ENCODE results near the gene DPH1. TPM values are rescaled to one million over a fixed set of nuclear protein-coding genes. Genes with fewer than 3 reads are reported as not detected.
"Not testable (repeated sequence)": the region's sequence is repeated elsewhere in the genome, so short reads cannot be mapped to it uniquely, and the experiment has no call there.

DPH1 gene
- total and polyA plus RNA-seq, 7 experiments from 2014 or later: 32.9 to 124 (median 85.9) TPM

GRCh38 chr17:2008332-2009126 lies 21.4 kb upstream of the DPH1 start:
- Histone ChIP-seq H3K9me3 (ENCODE audit: control insufficient read depth in 2 of 3, low read length in 3 of 3) (no peaks in the 10 kb centered on the region), H3K4me1 (ENCODE audit: control insufficient read depth in 2 of 2, insufficient read depth in 2 of 2, low read length in 2 of 2) (no peaks in the 10 kb centered on the region), H3K27ac (ENCODE audit: low read depth, low read length) (no peak overlapping the region), H3K36me3 (ENCODE audit: control insufficient read depth in 2 of 3, insufficient read depth in 3 of 3, low read length in 3 of 3) (no peaks in the 10 kb centered on the region), H3K27me3 (ENCODE audit: control insufficient read depth in 2 of 2, insufficient read depth in 2 of 2, low read length in 2 of 2) (no peaks in the 10 kb centered on the region), H3K4me3 (ENCODE audit: low read length) (no peak overlapping the region)
- DNase-seq: no peak
- intact Hi-C loops (cut with micrococcal nuclease): no loop called here
- Mint-ChIP-seq H3K4me3 (no peak overlapping the region), H3K9me3 (no peaks in the 10 kb centered on the region), H3K27ac (peak overlapping the region in 1 of 9 donors; percentile 49), H3K4me1 (peaks cover 0 to 4% (median 0%) of the 10 kb centered on the region in 7 donors), H3K27me3 (peaks cover 0 to 12% (median 5%) of the 10 kb centered on the region in 5 donors), H3K36me3 (peaks cover 0 to 3% (median 0%) of the 10 kb centered on the region in 5 donors)
- ChIA-PET POLR2A (interaction anchor here (0.6 kb wide), 1 partner anchor 185 kb away, joined by 4 read pairs; no protein-coding TSS in a partner anchor), CTCF (no interaction called here)
- no peak for ATAC-seq

- POLR2A ChIA-PET: no interaction called here
Measured at GRCh38 chr17:2009737-2010136, 20.2 kb upstream of the DPH1 start.

GRCh38 chr17:2011411-2012371 lies 18.3 kb upstream of the DPH1 start:
- DNase-seq: no peak
- Histone ChIP-seq H3K4me1 (ENCODE audit: control insufficient read depth in 2 of 2, insufficient read depth in 2 of 2, low read length in 2 of 2) (no peaks in the 10 kb centered on the region), H3K27me3 (ENCODE audit: control insufficient read depth in 2 of 2, insufficient read depth in 2 of 2, low read length in 2 of 2) (no peaks in the 10 kb centered on the region), H3K9me3 (ENCODE audit: control insufficient read depth in 2 of 3, low read length in 3 of 3) (no peaks in the 10 kb centered on the region), H3K36me3 (ENCODE audit: control insufficient read depth in 2 of 3, insufficient read depth in 3 of 3, low read length in 3 of 3) (no peaks in the 10 kb centered on the region), H3K27ac (ENCODE audit: low read depth, low read length) (no peak overlapping the region), H3K4me3 (ENCODE audit: low read length) (no peak overlapping the region)
- Mint-ChIP-seq H3K36me3 (peaks cover 0 to 3% (median 0%) of the 10 kb centered on the region in 5 donors), H3K9me3 (no peaks in the 10 kb centered on the region), H3K27ac (no peak overlapping the region), H3K4me1 (peaks cover 0 to 4% (median 0%) of the 10 kb centered on the region in 7 donors), H3K27me3 (peaks cover 0 to 18% (median 11%) of the 10 kb centered on the region in 5 donors), H3K4me3 (no peak overlapping the region)
- no peak for ATAC-seq
- CTCF ChIA-PET: no interaction called here
- POLR2A ChIA-PET: no interaction called here
- intact Hi-C loops (cut with micrococcal nuclease): no loop called here

More at GRCh38 chr17:2009737-2010136, 20.2 kb upstream of the DPH1 start:
- DNase-seq (no peak), ATAC-seq (no peak)
- Mint-ChIP-seq H3K4me3 (no peak overlapping the region), H3K27me3 (peaks cover 0 to 18% (median 6%) of the 10 kb centered on the region in 5 donors), H3K4me1 (peaks cover 0 to 4% (median 0%) of the 10 kb centered on the region in 7 donors), H3K27ac (no peak overlapping the region), H3K36me3 (peaks cover 0 to 3% (median 0%) of the 10 kb centered on the region in 5 donors), H3K9me3 (no peaks in the 10 kb centered on the region)
- intact Hi-C loops (cut with micrococcal nuclease): no loop called here
- no peaks in the 10 kb centered on the region for H3K27me3 ChIP-seq (ENCODE audit: control insufficient read depth in 2 of 2, insufficient read depth in 2 of 2, low read length in 2 of 2)
- H3K4me1 ChIP-seq (ENCODE audit: control insufficient read depth in 2 of 2, insufficient read depth in 2 of 2, low read length in 2 of 2): no peaks in the 10 kb centered on the region
- H3K9me3 ChIP-seq (ENCODE audit: control insufficient read depth in 2 of 3, low read length in 3 of 3): no peaks in the 10 kb centered on the region
- no peak overlapping the region for H3K4me3 ChIP-seq (ENCODE audit: low read length)
- CTCF ChIA-PET: no interaction called here
- H3K36me3 ChIP-seq (ENCODE audit: control insufficient read depth in 2 of 3, insufficient read depth in 3 of 3, low read length in 3 of 3): no peaks in the 10 kb centered on the region
- no peak overlapping the region for H3K27ac ChIP-seq (ENCODE audit: low read depth, low read length)

- no peaks in the 10 kb centered on the region for H3K9me3 Mint-ChIP-seq
- ChIA-PET POLR2A (no interaction called here), CTCF (no interaction called here)
- H3K36me3 ChIP-seq (ENCODE audit: control insufficient read depth in 2 of 3, insufficient read depth in 3 of 3, low read length in 3 of 3): no peaks in the 10 kb centered on the region
- peaks cover 0 to 4% (median 0%) of the 10 kb centered on the region in 7 donors for H3K4me1 Mint-ChIP-seq
- H3K27ac ChIP-seq (ENCODE audit: low read depth, low read length): no peak overlapping the region
- H3K4me3 ChIP-seq (ENCODE audit: low read length): no peak overlapping the region
- no peak for DNase-seq
- peaks cover 0 to 18% (median 11%) of the 10 kb centered on the region in 5 donors for H3K27me3 Mint-ChIP-seq
- no peaks in the 10 kb centered on the region for H3K4me1 ChIP-seq (ENCODE audit: control insufficient read depth in 2 of 2, insufficient read depth in 2 of 2, low read length in 2 of 2)
- H3K4me3 Mint-ChIP-seq: no peak overlapping the region
- no peaks in the 10 kb centered on the region for H3K27me3 ChIP-seq (ENCODE audit: control insufficient read depth in 2 of 2, insufficient read depth in 2 of 2, low read length in 2 of 2)
- H3K36me3 Mint-ChIP-seq: peaks cover 0 to 3% (median 0%) of the 10 kb centered on the region in 5 donors
- no peak for ATAC-seq
- H3K9me3 ChIP-seq (ENCODE audit: control insufficient read depth in 2 of 3, low read length in 3 of 3): no peaks in the 10 kb centered on the region
- intact Hi-C loops (cut with micrococcal nuclease): no loop called here
- no peak overlapping the region for H3K27ac Mint-ChIP-seq
Measured at GRCh38 chr17:2012499-2012898, 17.5 kb upstream of the DPH1 start.

- DNase-seq; H3K9me3 Mint-ChIP-seq; H3K4me3 ChIP-seq (ENCODE audit: low read length); H3K4me3 Mint-ChIP-seq; H3K27ac Mint-ChIP-seq; intact Hi-C loops (cut with micrococcal nuclease); POLR2A ChIA-PET; H3K4me1 ChIP-seq (ENCODE audit: control insufficient read depth in 2 of 2, insufficient read depth in 2 of 2, low read length in 2 of 2); H3K9me3 ChIP-seq (ENCODE audit: control insufficient read depth in 2 of 3, low read length in 3 of 3); H3K36me3 ChIP-seq (ENCODE audit: control insufficient read depth in 2 of 3, insufficient read depth in 3 of 3, low read length in 3 of 3); CTCF ChIA-PET; H3K4me1 Mint-ChIP-seq; H3K36me3 Mint-ChIP-seq; ATAC-seq; H3K27ac ChIP-seq (ENCODE audit: low read depth, low read length); H3K27me3 ChIP-seq (ENCODE audit: control insufficient read depth in 2 of 2, insufficient read depth in 2 of 2, low read length in 2 of 2): not testable (repeated sequence)
- H3K27me3 Mint-ChIP-seq: peaks cover 0 to 24% (median 11%) of the 10 kb centered on the region in 5 donors
Measured at GRCh38 chr17:2013220-2013993, 16.5 kb upstream of the DPH1 start.

- Histone ChIP-seq H3K4me1 (ENCODE audit: control insufficient read depth in 2 of 2, insufficient read depth in 2 of 2, low read length in 2 of 2) (no peaks in the 10 kb centered on the region), H3K4me3 (ENCODE audit: low read length) (no peak overlapping the region), H3K36me3 (ENCODE audit: control insufficient read depth in 2 of 3, insufficient read depth in 3 of 3, low read length in 3 of 3) (no peaks in the 10 kb centered on the region), H3K27ac (ENCODE audit: low read depth, low read length) (no peak overlapping the region), H3K9me3 (ENCODE audit: control insufficient read depth in 2 of 3, low read length in 3 of 3) (no peaks in the 10 kb centered on the region), H3K27me3 (ENCODE audit: control insufficient read depth in 2 of 2, insufficient read depth in 2 of 2, low read length in 2 of 2) (no peaks in the 10 kb centered on the region)
- no peak overlapping the region for H3K27ac Mint-ChIP-seq
- POLR2A ChIA-PET: no interaction called here
- peaks cover 0 to 3% (median 0%) of the 10 kb centered on the region in 5 donors for H3K36me3 Mint-ChIP-seq
- CTCF ChIA-PET: no interaction called here
- intact Hi-C loops (cut with micrococcal nuclease): no loop called here
- H3K9me3 Mint-ChIP-seq: no peaks in the 10 kb centered on the region
- H3K27me3 Mint-ChIP-seq: peaks cover 0 to 28% (median 11%) of the 10 kb centered on the region in 5 donors
- DNase-seq: no peak
- H3K4me1 Mint-ChIP-seq: peaks cover 0 to 4% (median 0%) of the 10 kb centered on the region in 7 donors
- H3K4me3 Mint-ChIP-seq: no peak overlapping the region
- no peak for ATAC-seq
Measured at GRCh38 chr17:2013994-2014317, 16.0 kb upstream of the DPH1 start.

All from naive thymus-derived CD4-positive, alpha-beta T cell (primary cell).